ENCODE measurements around the gene FAM200C. TPM values are rescaled to one million over a fixed set of nuclear protein-coding genes. Genes with fewer than 3 reads are reported as not detected.

FAM200C gene
- total and polyA plus RNA-seq, 2 of the 13 experiments (the other 11 are each of a cell fraction or from before 2014, with no cell fraction given): 3.2 to 4.7 TPM

GRCh38 chr5:160399402-160400353 is at the start of gene FAM200C (continued):
- peak; percentile 84 for TF ChIP-seq ZNF407 (CRISPR knock-in tag; IDR thresholded peaks at IDR 0.05; ENCODE audit: not compliant biosample characterization)
- TF ChIP-seq TBX3 (IDR thresholded peaks at IDR 0.05; ENCODE audit: borderline replicate concordance): no peak
- TF ChIP-seq ATF7 (IDR thresholded peaks at IDR 0.05): no peak
- no peak for TF ChIP-seq ATF7 (CRISPR knock-in tag; IDR thresholded peaks at IDR 0.05)
- no peak for TF ChIP-seq SNAPC5 (CRISPR knock-in tag; IDR thresholded peaks at IDR 0.05; ENCODE audit: borderline replicate concordance)
- TF ChIP-seq MYPOP (CRISPR knock-in tag; IDR thresholded peaks at IDR 0.05): peak; percentile 46; the same call in 1 of the 2 replicates
- peak; percentile 81; the same call in 1 of the 2 replicates for TF ChIP-seq ZNF333 (CRISPR knock-in tag; IDR thresholded peaks at IDR 0.05; ENCODE audit: borderline replicate concordance)
- no peak for TF ChIP-seq LCORL (IDR thresholded peaks at IDR 0.05)
- peak; percentile 41; the same call in 1 of the 2 replicates for TF ChIP-seq LCORL (CRISPR knock-in tag; IDR thresholded peaks at IDR 0.05)
- TF ChIP-seq AHR (CRISPR knock-in tag; IDR thresholded peaks at IDR 0.05): 0 out of 2 replicates have a peak, but pooled peaks have one; percentile 31
- TF ChIP-seq ZNF776 (CRISPR knock-in tag; IDR thresholded peaks at IDR 0.05): peak; percentile 60; the same call in 1 of the 2 replicates
- TF ChIP-seq ZKSCAN5 (CRISPR knock-in tag; IDR thresholded peaks at IDR 0.05): no peak
- TF ChIP-seq JUN (CRISPR knock-in tag; IDR thresholded peaks at IDR 0.05): no peak
- TF ChIP-seq YEATS4 (CRISPR knock-in tag; IDR thresholded peaks at IDR 0.05; ENCODE audit: borderline replicate concordance): peak; percentile 74; the same call in 1 of the 2 replicates
- peak; percentile 20; the same call in 1 of the 2 replicates for TF ChIP-seq RARA (CRISPR knock-in tag; IDR thresholded peaks at IDR 0.05)
- peak; percentile 81 for TF ChIP-seq PHF20 (CRISPR knock-in tag; IDR thresholded peaks at IDR 0.05)

Data from HepG2 (cell line).